Measurements from ENCODE around the gene CCDC57.

DNA sequence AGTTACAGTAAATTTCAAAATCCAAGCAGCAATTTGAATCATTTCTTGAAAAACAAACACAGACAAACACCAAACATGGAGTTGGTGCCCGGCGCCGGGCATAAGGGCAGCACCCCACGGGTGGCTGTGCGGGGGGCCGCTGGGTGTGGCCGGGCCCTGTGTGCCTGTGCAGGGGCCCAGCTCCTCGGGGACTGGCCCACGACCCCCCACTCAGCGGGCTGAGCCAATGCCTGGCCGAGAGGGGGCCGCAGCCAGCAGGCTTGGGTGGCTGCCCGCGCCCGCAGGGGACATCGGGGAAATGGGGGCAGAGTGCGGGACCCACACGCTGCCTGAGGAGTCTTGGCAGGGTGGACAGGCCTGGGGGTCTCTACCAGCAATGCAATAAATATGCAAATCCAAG is 134.2 kb downstream of the CCDC57 start:
- TF ChIP-seq REST (IDR thresholded peaks at IDR 0.05; ENCODE audit: borderline replicate concordance) (no peak), EZH2 (IDR thresholded peaks at IDR 0.05; ENCODE audit: borderline replicate concordance, insufficient read depth, low read length, poor library complexity, severe bottlenecking) (no peak)
- TF ChIP-seq, protein P1, sequence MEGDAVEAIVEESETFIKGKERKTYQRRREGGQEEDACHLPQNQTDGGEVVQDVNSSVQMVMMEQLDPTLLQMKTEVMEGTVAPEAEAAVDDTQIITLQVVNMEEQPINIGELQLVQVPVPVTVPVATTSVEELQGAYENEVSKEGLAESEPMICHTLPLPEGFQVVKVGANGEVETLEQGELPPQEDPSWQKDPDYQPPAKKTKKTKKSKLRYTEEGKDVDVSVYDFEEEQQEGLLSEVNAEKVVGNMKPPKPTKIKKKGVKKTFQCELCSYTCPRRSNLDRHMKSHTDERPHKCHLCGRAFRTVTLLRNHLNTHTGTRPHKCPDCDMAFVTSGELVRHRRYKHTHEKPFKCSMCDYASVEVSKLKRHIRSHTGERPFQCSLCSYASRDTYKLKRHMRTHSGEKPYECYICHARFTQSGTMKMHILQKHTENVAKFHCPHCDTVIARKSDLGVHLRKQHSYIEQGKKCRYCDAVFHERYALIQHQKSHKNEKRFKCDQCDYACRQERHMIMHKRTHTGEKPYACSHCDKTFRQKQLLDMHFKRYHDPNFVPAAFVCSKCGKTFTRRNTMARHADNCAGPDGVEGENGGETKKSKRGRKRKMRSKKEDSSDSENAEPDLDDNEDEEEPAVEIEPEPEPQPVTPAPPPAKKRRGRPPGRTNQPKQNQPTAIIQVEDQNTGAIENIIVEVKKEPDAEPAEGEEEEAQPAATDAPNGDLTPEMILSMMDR (IDR thresholded peaks at IDR 0.05; ENCODE audit: poor library complexity, severe bottlenecking): no peak

Data from neural cell (in vitro differentiated cells).